Esophagus (tissue), 2 donors: ENCODE results near the gene GPBAR1. TPM values are rescaled to one million over a fixed set of nuclear protein-coding genes. Genes with fewer than 3 reads are reported as not detected.

Experiments
- H3K27ac ChIP-seq, 2 donors: one replicate each; pipeline ENCODE4 v1.5.1; 2013; ENCODE audit warnings: low read depth in 2 of 2, mild to moderate bottlenecking in 2 of 2, inconsistent platforms in 1 of 2, low read length in 1 of 2, moderate library complexity in 1 of 2
- H3K27me3 ChIP-seq, 2 donors: one replicate each; pipeline ENCODE4 v1.6.1; 2013; ENCODE audit warnings: low read length in 2 of 2, control low read depth in 1 of 2, mild to moderate bottlenecking in 1 of 2; ENCODE audit not compliant: insufficient read depth in 2 of 2, control insufficient read depth in 1 of 2
- H3K36me3 ChIP-seq, 2 donors: one replicate each; pipeline ENCODE4 v1.6.1; 2013; ENCODE audit warnings: low read length in 1 of 2; ENCODE audit not compliant: control insufficient read depth in 2 of 2, insufficient read depth in 2 of 2
- H3K4me1 ChIP-seq, 2 donors: one replicate each; pipeline ENCODE4 v1.6.1; 2013; ENCODE audit warnings: low read length in 1 of 2; ENCODE audit not compliant: control insufficient read depth in 2 of 2, insufficient read depth in 2 of 2
- H3K4me3 ChIP-seq, 2 donors: one replicate each; pipeline ENCODE4 v1.5.1; 2013; ENCODE audit warnings: low read length in 2 of 2, mild to moderate bottlenecking in 2 of 2, low read depth in 1 of 2, moderate library complexity in 1 of 2
- H3K9me3 ChIP-seq, 2 donors: one replicate each; pipeline ENCODE4 v1.6.1; 2013; ENCODE audit warnings: mild to moderate bottlenecking in 2 of 2, low read depth in 1 of 2, low read length in 1 of 2, moderate library complexity in 1 of 2; ENCODE audit not compliant: control insufficient read depth in 2 of 2, insufficient read depth in 1 of 2
- WGBS, 2 donors: extraction: QIAGEN DNeasy Blood & Tissue Kit; methylation state at CpG; one replicate each; pipeline ENCODE4 v1.1.7; 2013; 5-methylcytosine and 5-hydroxymethylcytosine counted together
- polyA plus RNA-seq, 2 donors: library from polyadenylated mRNA; stranded (reverse); fragments of 200-250 nt; gene quantifications; one replicate each; pipeline ENCODE4 v1.2.3, GENCODE V29; 2013
- donor health status: healthy with polysubstance abuse.
- donor health status: Bipolar disorder and iron deficiency.

Gene GPBAR1
- polyA plus RNA-seq, 2 donors: 0.29 to 0.45 TPM

GRCh38 chr2:218236829-218237228, 24.0 kb upstream of the GPBAR1 start:
- Histone ChIP-seq H3K9me3 (no peaks in the 10 kb centered on the region), H3K4me1 (no peaks in the 10 kb centered on the region), H3K4me3 (no peak overlapping the region), H3K27me3 (no peaks in the 10 kb centered on the region), H3K27ac (no peak overlapping the region), H3K36me3 (peaks cover 10 to 39% of the 10 kb centered on the region in 2 donors)
- WGBS, 2 donors: 88 to 91% methylated on average over 4 of the region's 4 CpGs

- no peak overlapping the region for H3K27ac ChIP-seq
- no peaks in the 10 kb centered on the region for H3K27me3 ChIP-seq
- H3K4me1 ChIP-seq: no peaks in the 10 kb centered on the region
- 86 to 96% methylated on average over 1 of the region's 1 CpG for WGBS, 2 donors
- no peak overlapping the region for H3K4me3 ChIP-seq
- peaks cover 10 to 38% of the 10 kb centered on the region in 2 donors for H3K36me3 ChIP-seq
- H3K9me3 ChIP-seq: no peaks in the 10 kb centered on the region
Measured at GRCh38 chr2:218238887-218239286, 21.9 kb upstream of the GPBAR1 start.

GRCh38 chr2:218244204-218244603, 16.6 kb upstream of the GPBAR1 start:
- peaks cover 29 to 48% of the 10 kb centered on the region in 2 donors for H3K36me3 ChIP-seq
- H3K4me3 ChIP-seq: no peak overlapping the region
- no peaks in the 10 kb centered on the region for H3K27me3 ChIP-seq
- WGBS, 2 donors: 54 to 81% methylated on average over 1 of the region's 1 CpG
- H3K27ac ChIP-seq: no peak overlapping the region
- H3K4me1 ChIP-seq: peaks cover 0 to under 1% of the 10 kb centered on the region in 2 donors
- H3K9me3 ChIP-seq: no peaks in the 10 kb centered on the region

GRCh38 chr2:218244665-218245064, 16.1 kb upstream of the GPBAR1 start:
- Histone ChIP-seq H3K4me1 (peaks cover 0 to 2% of the 10 kb centered on the region in 2 donors), H3K9me3 (no peaks in the 10 kb centered on the region), H3K27me3 (no peaks in the 10 kb centered on the region), H3K36me3 (peaks cover 32 to 49% of the 10 kb centered on the region in 2 donors), H3K4me3 (no peak overlapping the region), H3K27ac (no peak overlapping the region)
- 88 to 93% methylated on average over 2 of the region's 2 CpGs for WGBS, 2 donors

GRCh38 chr2:218245214-218245613, 15.6 kb upstream of the GPBAR1 start:
- WGBS, 2 donors: 80 to 82% methylated on average over 5 of the region's 5 CpGs
- Histone ChIP-seq H3K36me3 (peaks cover 34 to 50% of the 10 kb centered on the region in 2 donors), H3K27ac (no peak overlapping the region), H3K9me3 (no peaks in the 10 kb centered on the region), H3K27me3 (no peaks in the 10 kb centered on the region), H3K4me3 (no peak overlapping the region), H3K4me1 (peaks cover 0 to 2% of the 10 kb centered on the region in 2 donors)

- Histone ChIP-seq H3K36me3 (peaks cover 42 to 69% of the 10 kb centered on the region in 2 donors), H3K27me3 (no peaks in the 10 kb centered on the region), H3K4me3 (no peak overlapping the region), H3K27ac (no peak overlapping the region), H3K4me1 (peaks cover 0 to 2% of the 10 kb centered on the region in 2 donors), H3K9me3 (no peaks in the 10 kb centered on the region)
- WGBS, 2 donors: 93 to 95% methylated on average over 13 of the region's 13 CpGs
Measured at GRCh38 chr2:218249691-218250090, 11.1 kb upstream of the GPBAR1 start.

- Histone ChIP-seq H3K36me3 (peaks cover 33 to 58% of the 10 kb centered on the region in 2 donors), H3K9me3 (no peaks in the 10 kb centered on the region), H3K27ac (no peak overlapping the region), H3K4me1 (peaks cover 0 to 2% of the 10 kb centered on the region in 2 donors), H3K27me3 (no peaks in the 10 kb centered on the region), H3K4me3 (no peak overlapping the region)
- 70 to 74% methylated on average over 7 of the region's 7 CpGs for WGBS, 2 donors
Measured at GRCh38 chr2:218252509-218253231, 8.1 kb upstream of the GPBAR1 start.

GRCh38 chr2:218253232-218253625, 7.6 kb upstream of the GPBAR1 start:
- Histone ChIP-seq H3K27me3 (no peaks in the 10 kb centered on the region), H3K36me3 (peaks cover 33 to 57% of the 10 kb centered on the region in 2 donors), H3K9me3 (no peaks in the 10 kb centered on the region), H3K4me3 (no peak overlapping the region), H3K4me1 (peaks cover 0 to 2% of the 10 kb centered on the region in 2 donors), H3K27ac (no peak overlapping the region)
- WGBS, 2 donors: 74 to 76% methylated on average over 5 of the region's 5 CpGs

- WGBS, 2 donors: 77 to 81% methylated on average over 6 of the region's 6 CpGs
- Histone ChIP-seq H3K27me3 (no peaks in the 10 kb centered on the region), H3K27ac (no peak overlapping the region), H3K4me3 (no peak overlapping the region), H3K36me3 (peaks cover 15 to 37% of the 10 kb centered on the region in 2 donors), H3K4me1 (no peaks in the 10 kb centered on the region), H3K9me3 (no peaks in the 10 kb centered on the region)
Measured at GRCh38 chr2:218255446-218255845, 5.4 kb upstream of the GPBAR1 start.
